ENCODE results near the gene SH3D19.

SH3D19 gene

DNA sequence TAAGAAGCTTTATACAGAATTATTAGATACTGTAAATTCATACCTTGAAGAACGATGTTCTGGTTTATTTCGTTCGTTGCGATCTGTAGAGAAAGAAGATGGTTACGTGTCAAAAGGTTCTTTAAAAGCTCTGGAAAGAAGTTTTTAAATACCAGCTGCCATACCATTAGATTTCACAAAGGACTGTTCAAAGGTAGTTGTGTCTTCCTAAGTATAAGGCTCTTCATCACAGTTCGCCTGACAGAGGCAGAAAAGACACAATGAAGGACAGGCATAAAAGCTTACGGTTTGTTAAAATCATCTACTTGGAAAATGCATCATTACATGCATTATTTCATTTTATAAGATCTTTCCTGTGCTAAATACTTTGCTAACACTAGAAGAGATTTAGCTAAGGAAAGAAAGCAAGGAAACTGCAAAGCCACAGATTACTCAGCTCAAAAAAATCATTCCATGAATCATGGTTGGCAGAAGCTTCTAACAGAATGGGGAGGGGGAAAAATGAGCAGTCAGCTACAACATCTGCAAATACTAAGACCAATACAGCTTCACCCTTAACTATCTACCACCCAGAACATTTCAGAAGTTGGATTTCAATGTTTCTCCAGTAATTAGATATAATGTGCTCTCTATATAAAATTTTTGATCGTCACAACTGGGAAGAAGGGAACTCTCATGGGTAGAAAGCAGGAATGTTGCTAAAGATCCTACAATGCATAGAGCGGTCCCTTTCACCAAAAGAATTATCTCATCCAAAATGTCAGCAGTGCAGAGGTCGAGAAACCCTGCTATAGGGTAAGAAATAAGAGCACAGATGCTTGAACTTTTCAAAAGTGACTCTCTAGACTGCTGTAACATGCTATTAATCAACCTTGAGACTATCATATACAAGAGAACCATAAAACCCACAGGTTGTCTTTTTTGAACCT is 99.1 kb downstream of the SH3D19 start:
- no peak for DNase-seq

DNA sequence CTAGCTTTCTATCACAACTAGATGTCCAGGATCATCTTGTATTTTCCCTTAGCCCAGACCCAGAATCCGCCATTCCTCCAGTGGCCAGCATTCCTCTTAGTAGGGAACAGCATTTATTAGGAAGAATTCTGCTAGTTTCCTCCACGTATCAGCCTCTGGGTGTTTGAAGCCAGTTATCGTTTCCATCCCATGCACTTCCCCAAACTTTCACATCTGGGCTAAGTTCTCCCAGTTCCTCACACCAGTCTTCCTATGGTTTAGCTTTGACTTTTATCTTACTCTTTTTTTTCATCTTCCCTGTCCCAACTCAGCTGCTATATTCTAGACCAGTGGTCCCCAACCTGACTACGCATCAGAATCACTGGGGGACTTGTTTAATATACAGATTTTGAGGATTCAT is 101.9 kb downstream of the SH3D19 start:
- no peak for DNase-seq

DNA sequence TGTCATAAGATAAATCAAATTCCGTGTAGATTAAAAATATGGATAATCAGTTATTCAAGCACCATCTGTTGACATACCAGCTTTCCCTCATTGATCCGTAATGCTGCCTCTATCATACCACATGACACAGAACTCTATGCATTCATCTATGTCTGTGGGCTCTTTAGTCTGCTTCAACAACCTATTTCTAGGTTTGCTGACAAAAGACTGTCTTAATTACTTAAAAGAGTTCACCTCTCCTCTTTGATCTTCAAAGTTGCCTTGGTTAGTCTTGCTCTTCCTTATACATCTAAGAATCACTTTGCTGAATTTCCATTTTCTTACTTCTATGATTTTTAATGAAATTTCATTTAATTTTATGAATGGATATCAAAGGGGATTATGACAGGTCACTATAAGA is 105.5 kb downstream of the SH3D19 start:
- no peak for DNase-seq

DNA sequence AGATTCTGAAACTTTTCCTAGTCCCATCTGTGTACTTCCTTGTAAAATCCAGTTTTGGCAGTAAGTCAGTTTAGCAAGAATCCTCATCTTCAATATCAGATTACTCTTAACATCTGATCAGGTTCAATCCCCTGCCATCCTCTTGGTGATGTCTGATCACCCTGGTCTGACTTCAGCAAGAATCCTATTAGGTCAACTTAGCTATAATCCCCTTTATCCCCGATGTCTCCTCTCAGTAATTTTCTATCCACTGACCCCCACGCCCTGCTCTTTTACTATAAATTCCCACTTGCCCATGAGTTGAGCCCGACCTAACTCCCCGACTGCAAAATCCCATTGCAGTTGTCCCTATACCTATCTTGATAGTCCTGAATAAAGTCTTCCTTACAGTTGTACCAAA is 106.3 kb downstream of the SH3D19 start:
- DNase-seq = no peak

DNA sequence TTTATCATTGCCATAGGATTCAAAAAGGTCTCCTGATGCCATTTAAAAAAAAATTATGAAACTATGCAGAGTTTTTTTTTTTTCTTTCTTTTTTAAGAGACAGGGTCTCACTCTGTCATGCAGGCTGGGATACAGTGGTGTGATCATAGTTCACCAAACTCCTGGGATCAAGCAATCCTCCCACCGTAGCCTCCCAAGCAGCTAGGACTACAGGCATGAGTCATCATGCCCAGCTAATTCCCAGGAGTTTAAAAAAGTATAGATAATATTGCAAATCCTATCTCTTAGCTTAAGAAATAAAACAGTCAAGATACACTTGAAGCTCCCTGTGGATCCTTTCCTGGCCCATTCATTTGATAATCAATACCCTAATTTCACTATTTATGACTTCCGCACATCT is 107.1 kb downstream of the SH3D19 start:
- DNase-seq = no peak

DNA sequence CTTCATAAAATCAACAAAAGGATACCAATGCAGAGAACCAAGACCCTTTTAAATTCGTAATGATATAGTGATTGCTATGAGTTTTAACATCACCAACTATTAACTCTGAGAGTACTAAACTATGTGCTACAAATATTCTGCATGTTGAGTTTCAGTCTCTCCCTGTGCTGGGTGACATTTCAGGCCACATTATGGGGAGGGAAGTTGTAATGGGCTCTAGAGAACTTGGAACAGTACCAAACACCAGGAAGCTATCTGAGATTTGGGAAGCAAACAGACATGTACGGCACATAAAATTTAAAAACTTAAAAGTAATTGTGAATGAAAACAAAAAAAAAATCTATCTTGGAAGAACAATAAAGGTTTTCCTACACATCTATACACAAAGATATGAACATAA is 108.1 kb downstream of the SH3D19 start:
- no peak for DNase-seq

DNA sequence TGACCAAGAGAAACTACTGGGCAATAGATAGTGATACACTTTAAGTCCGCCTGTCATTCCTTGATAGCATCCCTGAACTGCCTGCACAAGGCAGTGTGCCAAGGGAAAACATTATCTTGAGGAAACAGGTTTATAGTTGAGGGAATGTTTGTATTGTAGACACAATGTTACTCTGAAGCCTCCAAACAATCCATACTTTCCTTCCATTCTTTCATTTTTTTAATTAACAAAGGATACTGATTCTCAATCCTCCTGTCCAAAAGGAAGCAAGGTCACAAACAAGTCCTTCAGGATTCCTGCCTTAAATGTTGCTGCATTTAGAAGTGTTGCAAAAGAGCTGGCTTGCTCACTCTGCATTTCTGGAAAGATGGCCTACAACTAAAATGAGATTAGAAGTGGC is 110.1 kb downstream of the SH3D19 start:
- DNase-seq = no peak

DNA sequence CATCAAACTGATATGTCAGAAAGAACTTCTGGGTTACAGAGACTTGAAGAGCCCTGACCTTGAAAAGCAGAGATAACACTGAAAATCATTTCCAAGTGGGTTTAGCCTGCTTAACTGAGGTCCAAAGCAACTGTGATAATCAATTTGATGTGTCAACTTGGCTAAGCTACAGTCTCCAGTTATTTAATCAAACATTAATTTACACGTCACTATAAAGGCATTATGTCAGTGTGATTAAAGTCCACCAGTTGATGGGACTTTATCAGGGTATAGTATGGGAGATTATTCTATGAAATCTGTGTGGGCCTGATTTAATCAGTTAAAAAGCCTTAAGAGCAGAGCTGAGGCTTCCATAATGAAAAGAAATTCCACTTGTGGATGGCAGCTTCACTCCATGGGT is 117.5 kb downstream of the SH3D19 start:
- no peak for DNase-seq

DNA sequence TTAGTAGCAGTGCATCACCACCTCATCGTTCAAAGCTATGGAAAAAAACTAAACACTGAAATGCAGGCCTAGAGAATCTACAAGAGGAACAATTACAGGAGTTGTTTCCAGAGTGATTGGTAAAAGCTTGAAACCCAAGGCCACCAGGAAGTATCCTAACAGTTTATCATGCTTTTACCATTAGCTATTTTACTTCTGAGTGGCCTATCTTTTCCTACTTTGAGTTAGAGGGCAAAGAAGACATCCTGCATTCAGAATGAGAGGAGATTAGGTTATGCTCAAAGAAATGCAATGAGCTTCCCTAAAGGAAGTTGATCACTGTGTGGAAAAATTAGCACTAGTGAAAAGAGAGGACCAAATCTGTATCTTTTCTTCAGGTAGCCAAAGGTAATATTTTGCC is 118.2 kb downstream of the SH3D19 start:
- no peak for DNase-seq

DNA sequence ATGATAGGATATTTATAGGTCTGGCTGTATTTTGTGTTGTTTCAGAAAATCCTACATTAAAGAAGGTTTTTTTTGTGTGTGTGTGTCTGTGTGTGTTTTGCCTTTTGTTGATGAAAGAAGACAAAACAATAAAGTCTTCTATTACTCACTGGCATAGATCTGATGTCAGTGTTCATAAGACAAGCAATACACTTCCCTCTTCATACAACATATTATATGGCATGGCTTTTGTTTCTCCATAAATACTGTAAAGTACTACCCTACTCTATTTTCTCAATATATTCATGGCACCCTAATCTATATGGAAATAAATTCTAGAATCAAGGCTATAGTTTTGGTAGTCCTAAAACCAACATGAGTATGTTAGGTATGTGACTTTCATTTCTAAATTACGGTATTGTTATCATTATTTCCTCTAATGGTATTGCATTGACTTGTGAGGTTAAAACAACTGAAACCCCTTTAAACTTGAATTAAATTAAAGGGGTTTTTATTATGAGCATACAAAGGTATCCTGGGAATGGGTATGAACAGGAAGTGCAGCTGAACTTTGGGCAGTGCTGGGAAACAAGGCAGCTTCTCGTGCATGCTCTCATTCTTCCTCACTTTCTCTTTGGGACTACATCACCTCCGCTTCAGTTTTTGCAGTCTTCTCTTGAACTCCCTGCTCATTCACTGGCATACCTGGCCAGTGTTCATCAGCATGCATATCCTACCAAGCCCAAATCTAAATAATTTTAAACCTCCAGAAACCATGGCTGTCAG is 119.0 kb downstream of the SH3D19 start:
- no peak for DNase-seq

DNA sequence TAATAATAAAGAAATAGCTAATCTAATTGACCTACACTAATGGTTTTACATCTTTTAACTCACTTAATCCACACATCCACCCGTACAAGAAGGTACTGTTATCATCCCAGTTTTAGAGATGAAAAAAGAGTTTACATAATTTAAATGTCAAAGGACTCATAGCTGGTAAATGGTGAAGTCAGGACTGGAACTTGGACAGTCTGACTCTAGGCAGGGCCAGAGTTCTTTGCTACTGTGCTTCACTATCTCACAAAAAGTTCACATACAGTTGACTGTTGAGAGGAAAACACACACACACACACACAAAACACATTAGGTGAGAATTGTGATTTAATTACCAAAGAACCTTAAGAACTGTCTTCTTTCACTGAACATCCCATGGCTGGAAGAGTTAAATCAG is 119.7 kb downstream of the SH3D19 start:
- DNase-seq = no peak

DNA sequence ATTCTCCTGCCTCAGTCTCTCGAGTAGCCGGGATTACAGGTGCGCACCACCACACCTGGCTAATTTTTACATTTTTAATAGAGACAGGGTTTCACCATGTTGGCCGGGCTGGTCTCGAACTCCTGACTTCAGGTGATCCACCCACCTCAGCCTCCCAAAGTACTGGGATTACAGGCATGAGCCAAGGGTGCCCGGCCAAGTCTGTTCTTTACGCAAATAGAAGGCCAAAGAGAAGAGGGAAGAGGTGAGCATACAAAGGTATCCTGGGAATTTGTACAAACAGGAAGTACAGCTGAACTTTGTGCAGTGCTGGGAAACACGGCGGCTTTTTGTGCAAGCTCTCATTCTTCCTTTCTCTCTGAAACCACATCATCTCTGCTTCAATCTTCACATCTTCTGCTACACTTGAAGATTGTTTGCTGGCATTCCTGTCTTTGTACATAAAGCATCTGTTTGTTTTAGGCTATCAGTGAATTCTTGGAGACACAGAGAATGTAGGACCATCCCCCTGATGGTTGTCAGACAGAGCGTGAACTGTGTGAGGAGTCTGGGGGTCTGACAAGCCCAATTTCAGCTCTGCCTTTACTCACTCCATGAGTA is 120.4 kb downstream of the SH3D19 start:
- DNase-seq = no peak

DNA sequence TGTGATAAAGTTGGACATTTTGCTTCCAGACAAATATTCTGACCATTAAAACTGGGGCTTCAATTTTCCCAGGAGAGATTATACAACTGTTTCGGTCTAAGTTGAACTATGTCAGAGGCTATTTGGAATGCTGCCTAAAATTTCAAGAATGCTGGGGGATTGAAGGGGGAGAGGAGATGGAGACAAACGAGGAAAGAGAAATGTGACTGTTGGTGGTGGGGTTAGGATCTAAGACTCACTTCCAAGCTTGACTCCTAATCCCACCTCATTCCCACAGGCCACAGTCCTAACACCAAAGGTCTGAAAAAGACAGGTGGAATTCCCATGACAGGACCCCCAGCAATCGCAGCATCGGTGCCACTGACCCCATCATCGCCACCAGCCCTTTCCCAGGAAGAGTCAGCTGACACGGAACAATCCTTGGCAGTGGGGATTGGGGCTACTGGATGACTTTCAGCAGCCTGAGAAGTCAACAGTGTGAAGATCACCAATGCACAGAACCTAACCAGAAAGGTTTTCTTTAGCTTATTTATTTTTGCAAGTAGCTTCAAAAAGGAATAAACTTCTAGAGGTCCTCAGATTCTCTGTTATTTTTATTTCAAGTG is 122.5 kb downstream of the SH3D19 start:
- no peak for DNase-seq

DNA sequence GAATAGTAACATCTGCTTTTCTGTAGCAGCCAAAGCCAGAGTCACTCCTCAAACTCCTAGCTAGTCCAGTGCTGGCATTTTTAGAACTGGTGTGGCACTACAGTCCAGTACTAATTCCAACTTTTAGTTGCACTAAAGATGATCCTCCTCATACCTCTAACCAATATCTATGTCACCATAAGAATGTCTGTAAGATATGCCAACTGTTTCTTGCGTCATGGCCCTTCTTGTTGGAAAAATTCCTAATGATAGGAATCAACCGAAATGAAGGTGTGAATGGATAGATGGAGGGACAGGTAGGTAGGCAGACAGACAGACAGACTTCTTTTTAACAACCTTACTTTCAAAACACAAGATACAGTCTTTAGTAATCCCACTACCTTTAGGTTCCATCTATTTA is 123.0 kb downstream of the SH3D19 start:
- no peak for DNase-seq

DNA sequence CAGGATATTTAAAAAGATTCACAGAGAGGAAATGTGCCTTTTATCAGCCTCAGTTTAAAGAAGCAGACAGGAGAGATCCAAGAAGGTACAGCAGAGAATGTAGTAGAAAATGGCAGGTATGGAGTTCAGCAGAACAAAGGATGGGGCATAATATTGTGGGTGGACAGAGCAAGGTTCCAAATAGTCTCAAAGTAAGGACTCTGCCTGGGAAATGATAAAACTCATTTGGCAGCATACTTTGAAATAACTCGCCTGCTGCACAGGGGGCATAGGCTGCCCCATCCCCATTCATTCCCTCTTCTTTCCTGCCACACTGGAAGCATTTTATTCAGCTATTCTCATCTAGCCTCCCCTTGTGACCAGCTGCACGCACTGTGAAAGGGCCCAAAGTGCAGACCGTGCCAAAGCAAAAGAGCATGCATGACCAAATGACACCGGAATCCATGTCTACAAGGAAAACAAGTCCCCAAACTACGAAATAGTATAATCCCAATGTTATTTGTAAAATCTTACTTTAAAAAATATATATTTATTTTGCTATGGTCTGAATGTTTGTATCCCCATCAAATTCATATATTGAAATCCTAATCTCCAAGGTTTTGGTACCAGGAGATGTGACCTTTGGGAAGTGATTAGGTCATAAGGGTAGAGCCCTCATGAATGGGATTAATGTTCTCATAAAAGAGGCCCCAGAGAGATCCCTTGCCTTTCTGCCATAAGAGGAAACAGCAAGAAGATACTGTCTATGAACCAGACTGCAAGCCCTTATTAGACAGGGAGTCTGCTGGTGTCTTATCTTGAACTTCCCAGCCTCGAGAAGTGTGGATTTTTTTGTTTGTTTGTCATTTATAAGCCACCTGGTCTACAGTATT is 125.8 kb downstream of the SH3D19 start:
- DNase-seq = no peak

DNA sequence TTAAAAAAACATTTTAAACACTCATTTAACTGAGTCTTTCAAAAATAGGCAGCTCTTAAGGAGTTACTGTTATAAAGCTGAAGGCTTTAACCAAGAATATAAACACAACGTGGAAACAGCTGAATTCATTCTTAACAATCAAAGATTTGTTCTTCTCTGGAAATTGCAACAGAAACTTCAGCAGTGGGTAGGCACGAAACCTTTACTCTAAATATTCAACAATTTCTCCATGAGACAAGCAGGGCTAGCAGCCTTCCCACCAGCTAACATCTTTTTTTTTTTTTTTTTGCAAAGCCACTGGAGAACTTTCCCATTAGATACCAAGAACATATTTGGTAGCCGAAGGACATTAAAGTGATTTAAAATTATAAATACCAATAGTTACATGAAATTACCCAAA is 126.7 kb downstream of the SH3D19 start:
- no peak for DNase-seq

DNA sequence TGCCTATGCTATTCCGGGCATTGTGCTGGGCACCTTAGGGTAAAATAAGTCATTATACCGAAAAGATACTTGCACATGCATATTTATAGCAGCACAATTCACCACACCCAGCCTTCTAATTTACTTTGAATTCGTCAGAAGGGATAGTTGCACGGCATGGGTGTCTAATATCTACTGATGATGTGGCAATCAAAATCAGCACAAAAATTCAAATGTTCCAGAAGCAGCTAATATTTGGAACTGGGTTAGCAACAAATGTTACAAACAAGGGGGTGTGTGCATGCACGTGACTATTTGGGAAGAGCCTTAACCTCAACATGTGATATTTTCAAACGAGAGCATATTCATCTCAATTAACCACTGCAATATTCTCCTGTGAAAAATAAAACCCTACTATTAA is 128.2 kb downstream of the SH3D19 start:
- no peak for DNase-seq

DNA sequence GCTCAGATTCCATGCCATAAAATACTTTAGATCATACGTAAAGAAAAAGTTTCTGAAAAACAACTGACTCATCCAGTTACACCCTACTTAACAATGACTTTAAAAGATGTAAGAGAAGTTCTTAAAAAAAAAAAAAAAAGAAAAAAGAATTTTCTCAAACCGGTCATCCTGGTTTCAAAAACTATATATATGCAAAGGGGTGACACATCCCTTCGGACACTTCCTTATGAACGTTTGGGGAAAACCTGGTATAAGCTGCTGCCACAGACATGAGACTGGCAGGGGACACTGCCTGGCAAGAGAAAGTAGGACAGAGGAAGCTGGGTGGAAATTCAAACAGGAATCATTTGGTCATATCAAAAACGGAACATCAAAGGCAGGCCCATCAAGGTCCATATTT is 129.6 kb downstream of the SH3D19 start:
- no peak for DNase-seq

DNA sequence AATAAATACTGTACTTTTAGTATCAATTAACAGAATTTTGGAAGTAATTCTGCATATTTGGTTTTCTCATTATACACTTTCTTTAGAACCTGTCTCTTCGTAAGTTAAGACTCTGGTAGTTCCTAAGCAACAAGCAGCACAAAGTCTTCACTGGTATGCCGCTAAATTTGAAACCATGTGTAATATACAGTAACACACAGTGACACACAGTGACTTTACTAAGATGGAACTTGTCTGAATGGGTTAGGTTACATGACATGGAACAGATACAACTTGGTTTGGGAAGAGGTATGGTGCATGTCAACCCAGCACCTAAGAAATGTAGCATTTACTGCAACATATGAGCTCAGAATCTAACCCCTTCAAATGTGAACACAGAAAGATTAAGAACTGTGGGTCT is 132.0 kb downstream of the SH3D19 start:
- no peak for DNase-seq

DNA sequence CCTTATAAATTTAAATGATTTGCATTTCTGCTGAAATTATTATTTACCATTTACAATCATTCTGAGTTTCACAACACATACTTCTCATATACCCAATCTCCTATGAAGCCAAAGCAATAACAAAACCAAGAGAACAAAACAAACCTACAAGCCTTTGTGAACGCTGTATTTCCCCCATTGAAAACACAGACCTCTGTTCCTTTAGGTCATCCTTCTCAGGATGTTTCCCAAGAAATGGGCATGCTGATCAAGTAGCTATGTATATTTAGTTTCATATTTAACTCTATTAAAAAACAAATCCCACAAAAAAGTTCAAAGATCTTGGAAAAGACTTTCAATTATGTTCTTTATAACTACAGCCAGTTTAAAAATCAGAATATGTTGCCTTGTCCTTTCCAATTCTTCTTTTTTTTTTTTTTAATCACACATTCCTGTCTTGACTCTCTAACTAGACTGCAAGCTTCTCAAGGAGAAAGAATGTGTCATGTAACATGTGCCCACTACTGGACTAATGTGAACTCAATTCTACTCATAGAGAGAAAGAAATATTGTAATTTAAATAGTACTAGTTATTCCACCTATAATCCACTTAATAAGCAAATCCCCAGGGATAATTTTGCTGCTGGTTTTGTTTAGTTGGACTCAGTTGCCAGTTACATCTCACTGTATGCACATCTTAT is 132.7 kb downstream of the SH3D19 start:
- no peak for DNase-seq

DNA sequence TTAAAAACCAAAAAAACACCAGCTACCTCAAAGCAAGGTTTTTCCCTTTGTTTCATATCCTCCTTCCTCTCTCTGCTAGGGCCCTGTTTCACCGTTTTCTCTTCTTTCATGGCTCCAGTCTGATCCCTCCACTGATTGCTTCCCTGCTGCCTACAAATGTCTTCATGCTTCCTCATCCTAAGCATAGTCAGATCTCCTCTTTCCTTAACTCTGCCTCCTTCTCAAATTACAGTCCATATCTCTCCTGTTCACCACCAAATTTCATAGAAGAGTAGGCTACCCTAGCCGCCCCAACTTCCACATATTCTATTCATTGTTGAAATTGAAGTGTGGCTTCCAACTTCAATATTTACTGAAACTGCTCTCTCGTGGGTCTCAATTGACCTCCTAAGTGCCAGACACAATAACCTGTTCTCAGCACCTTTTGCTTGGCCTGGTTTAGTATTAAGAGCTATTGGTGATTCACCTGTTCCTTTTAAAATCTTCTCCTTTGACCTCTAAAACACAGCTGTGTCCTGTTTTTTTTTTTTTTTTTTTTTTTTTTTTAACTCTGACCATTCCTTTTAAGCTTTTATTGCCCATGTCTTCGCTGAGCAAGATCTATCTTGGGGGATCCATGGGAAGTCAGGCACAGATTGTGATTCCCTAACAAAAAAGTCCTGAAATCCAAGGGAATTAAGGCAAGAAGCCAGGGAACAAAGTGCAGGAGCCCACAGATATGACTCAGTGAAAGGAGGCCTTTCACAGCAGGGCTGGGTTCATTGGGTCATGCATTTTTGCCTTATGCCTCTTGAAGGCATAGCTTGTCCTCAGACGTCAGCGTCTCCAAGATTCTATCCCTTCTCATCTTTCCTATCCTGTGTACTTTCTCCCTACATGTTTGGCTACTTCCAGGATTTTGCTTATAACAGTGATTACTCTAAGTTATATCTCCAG is 140.6 kb downstream of the SH3D19 start:
- no peak for DNase-seq

Data from activated naive CD4-positive, alpha-beta T cell treated with Interleukin-2 at 50 U/mL for 16 hours (primary cell).